Peyer's patch (tissue), 4 donors: ENCODE results near the gene COMMD7. TPM values are rescaled to one million over a fixed set of nuclear protein-coding genes. Genes with fewer than 3 reads are reported as not detected.
A peak's percentile ranks its signal among the peaks of the same experiment; 100 is the strongest.

Experiments used
- DNase-seq, 3 donors: peaks; one replicate each; pipeline ENCODE4 v3.0.0-alpha.2; 2017 to 2019
- H3K27ac ChIP-seq, 4 donors: fragments of 200-600 bp; sonication (generic); one replicate each; pipeline ENCODE4 v1.5.1; 2016 to 2019
- H3K27me3 ChIP-seq, 2 donors: fragments of 200-600 bp; sonication (generic); one replicate each; pipeline ENCODE4 v1.5.1; 2019
- H3K36me3 ChIP-seq, 3 donors: fragments of 200-600 bp; sonication (generic); one replicate each; pipeline ENCODE4 v1.5.1; 2016 to 2019
- H3K4me1 ChIP-seq, 4 donors: fragments of 200-600 bp; sonication (generic); one replicate each; pipeline ENCODE4 v1.5.1; 2016 to 2019
- H3K4me3 ChIP-seq, 4 donors: fragments of 200-600 bp; sonication (generic); 1 replicate in 3 of 4; 2 replicates in 1 of 4; pipeline ENCODE4 v1.5.1; 2016 to 2019; ENCODE audit warnings: mild to moderate bottlenecking in 1 of 4
- H3K9me3 ChIP-seq, 4 donors: fragments of 200-600 bp; sonication (generic); one replicate each; pipeline ENCODE4 v1.5.1; 2016 to 2019; ENCODE audit warnings: mild to moderate bottlenecking in 1 of 4
- POLR2A ChIP-seq, 2 donors: fragments of 450-650 bp; IDR thresholded peaks; one replicate each; pipeline ENCODE4 v1.5.1; 2017; ENCODE audit warnings: antibody characterized with exemption in 2 of 2, mild to moderate bottlenecking in 2 of 2, moderate library complexity in 2 of 2
- total RNA-seq, 4 donors: library from RNA; depleted of rRNA; stranded (reverse); fragments of >200 nt; gene quantifications; one replicate each; pipeline ENCODE4 v1.1.0, GENCODE V29; 2016
- TF ChIP-seq, protein P1 (sequence below), 6 experiments: fragments of 450-650 bp in 4 of 6; fragments of 200-600 bp in 2 of 6; sonication (generic) in 1 of 6; IDR thresholded peaks; one replicate each; pipeline ENCODE4 v1.5.1; 2017 to 2019; ENCODE audit warnings: antibody characterized with exemption in 6 of 6, mild to moderate bottlenecking in 3 of 6, moderate library complexity in 1 of 6

COMMD7 gene
- total RNA-seq, 4 donors from 2014 or later = 7.9 to 16.3 (median 10.5) TPM

DNA sequence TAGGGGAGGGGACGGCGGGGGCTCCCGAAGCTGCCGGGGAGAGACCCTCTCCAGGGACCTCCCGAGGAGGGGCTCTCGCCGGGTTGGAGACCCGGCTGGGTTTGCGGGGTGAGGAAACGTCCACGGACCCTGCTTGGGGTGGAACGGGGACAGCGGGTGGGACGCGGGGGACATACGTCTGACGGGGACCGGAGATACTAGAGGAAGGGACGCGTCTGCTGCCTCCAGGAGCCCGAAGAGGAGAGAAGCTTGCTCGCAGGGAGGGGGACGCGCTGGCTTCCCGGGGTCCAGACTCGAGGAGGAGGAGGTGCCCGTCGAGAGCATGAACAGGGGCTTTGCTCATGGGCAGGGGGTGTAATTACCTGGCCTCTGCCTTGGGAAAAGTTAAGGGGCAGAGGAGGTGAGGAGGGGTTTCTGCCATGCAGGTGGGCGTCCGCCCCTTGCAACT is 19.5 kb upstream of the COMMD7 start:
- H3K4me1 ChIP-seq = peaks cover 0 to 21% (median 6%) of the 10 kb centered on the region in 4 donors
- TF ChIP-seq POLR2A (IDR thresholded peaks at IDR 0.05) = no peak
- TF ChIP-seq, protein P1, sequence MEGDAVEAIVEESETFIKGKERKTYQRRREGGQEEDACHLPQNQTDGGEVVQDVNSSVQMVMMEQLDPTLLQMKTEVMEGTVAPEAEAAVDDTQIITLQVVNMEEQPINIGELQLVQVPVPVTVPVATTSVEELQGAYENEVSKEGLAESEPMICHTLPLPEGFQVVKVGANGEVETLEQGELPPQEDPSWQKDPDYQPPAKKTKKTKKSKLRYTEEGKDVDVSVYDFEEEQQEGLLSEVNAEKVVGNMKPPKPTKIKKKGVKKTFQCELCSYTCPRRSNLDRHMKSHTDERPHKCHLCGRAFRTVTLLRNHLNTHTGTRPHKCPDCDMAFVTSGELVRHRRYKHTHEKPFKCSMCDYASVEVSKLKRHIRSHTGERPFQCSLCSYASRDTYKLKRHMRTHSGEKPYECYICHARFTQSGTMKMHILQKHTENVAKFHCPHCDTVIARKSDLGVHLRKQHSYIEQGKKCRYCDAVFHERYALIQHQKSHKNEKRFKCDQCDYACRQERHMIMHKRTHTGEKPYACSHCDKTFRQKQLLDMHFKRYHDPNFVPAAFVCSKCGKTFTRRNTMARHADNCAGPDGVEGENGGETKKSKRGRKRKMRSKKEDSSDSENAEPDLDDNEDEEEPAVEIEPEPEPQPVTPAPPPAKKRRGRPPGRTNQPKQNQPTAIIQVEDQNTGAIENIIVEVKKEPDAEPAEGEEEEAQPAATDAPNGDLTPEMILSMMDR (IDR thresholded peaks at IDR 0.05) = no peak
- H3K27ac ChIP-seq = peak overlapping the region in 1 of 4 donors; percentile 36
- no peak for DNase-seq
- H3K4me3 ChIP-seq = peak overlapping the region; percentile 52 to 95 (median 88)
- no peaks in the 10 kb centered on the region for H3K36me3 ChIP-seq
- no peaks in the 10 kb centered on the region for H3K27me3 ChIP-seq
- no peaks in the 10 kb centered on the region for H3K9me3 ChIP-seq

DNA sequence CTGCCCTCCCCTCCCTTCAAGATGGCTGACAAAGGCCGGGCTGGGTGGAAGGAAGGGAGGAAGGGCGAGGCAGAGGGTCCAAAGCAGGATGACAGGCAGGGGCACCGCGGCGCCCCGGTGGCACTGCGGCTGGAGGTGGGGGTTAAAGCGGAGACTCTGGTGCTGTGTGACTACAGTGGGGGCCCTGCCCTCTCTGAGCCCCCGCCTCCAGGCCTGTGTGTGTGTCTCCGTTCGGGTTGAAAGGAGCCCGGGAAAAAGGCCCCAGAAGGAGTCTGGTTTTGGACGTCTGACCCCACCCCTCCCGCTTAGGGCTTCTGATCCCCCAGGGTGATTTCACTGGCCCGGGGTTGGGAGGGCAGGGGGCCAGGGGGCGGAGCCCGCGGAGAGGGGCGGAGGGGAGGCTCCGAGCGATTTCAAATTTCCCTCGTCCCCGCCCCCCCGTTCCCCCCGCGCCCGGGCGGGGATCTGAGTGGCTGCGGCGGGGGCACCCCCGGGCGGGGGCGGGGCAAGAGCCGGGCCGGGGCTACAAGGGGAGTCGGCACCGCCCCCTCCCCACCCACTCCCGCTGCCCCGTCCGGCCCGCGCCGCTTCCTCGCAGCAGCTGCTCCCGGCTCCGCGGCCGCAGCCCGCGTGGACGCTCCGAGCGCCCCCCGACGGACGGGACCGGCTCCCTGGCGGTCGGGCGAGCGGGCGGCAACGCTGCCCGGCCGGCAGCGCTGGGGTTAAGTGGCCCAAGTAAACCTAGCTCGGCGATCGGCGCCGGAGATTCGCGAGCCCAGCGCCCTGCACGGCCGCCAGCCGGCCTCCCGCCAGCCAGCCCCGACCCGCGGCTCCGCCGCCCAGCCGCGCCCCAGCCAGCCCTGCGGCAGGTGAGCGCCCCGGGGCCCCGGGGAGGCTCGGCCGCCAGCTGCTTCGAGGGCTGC is 18.8 kb upstream of the COMMD7 start, which contains the start of gene DNMT3B:
DNMT3B (plus strand) TSS at position 555 of the 923 bp plus-strand sequence. CDS start 17,939 bp downstream, outside the sequence.
- H3K9me3 ChIP-seq = no peaks in the 10 kb centered on the region
- no peaks in the 10 kb centered on the region for H3K36me3 ChIP-seq
- H3K4me1 ChIP-seq = peaks cover 0 to 21% (median 6%) of the 10 kb centered on the region in 4 donors
- H3K27me3 ChIP-seq = no peaks in the 10 kb centered on the region
- peak; percentile 71 to 87 (median 81) for DNase-seq
- no peak for TF ChIP-seq POLR2A (IDR thresholded peaks at IDR 0.05)
- TF ChIP-seq, protein P1 (IDR thresholded peaks at IDR 0.05) = peak in 2 of 6 experiments; percentile 6 to 19
- peak within 1 kb of the TSS; percentile 52 to 95 (median 88) for H3K4me3 ChIP-seq
- H3K27ac ChIP-seq = peak within 1 kb of the TSS in 1 of 4 donors; percentile 36

GRCh38 chr20:32761417-32761830 is 18.2 kb upstream of the COMMD7 start:
- no peak for DNase-seq
- Histone ChIP-seq H3K4me3 (peak overlapping the region; percentile 52 to 95 (median 88)), H3K27me3 (no peaks in the 10 kb centered on the region), H3K4me1 (peaks cover 0 to 21% (median 6%) of the 10 kb centered on the region in 4 donors), H3K9me3 (no peaks in the 10 kb centered on the region), H3K36me3 (no peaks in the 10 kb centered on the region), H3K27ac (no peak overlapping the region)
- TF ChIP-seq POLR2A (IDR thresholded peaks at IDR 0.05) = no peak
- TF ChIP-seq, protein P1 (IDR thresholded peaks at IDR 0.05) = no peak

DNA sequence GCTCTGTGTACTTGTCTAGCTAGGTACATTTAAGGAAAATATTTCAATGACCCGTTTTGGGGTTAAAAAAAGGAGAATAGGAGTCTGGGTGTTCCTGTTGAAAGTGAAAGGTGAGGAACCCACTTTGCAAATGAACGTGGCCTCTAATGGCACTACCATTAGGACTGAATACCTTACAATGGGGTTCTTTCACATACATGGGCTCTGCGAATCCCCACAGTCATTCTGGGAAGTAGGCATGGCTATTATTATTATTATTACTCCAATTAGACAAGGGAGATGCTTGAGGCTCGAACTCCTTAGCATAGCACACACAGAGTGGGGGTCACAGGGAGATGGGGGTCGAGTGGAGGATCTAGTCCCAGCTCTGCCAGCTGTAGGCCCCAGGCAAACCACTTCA is 12.9 kb upstream of the COMMD7 start:
- Histone ChIP-seq H3K4me1 (no peaks in the 10 kb centered on the region), H3K27ac (no peak overlapping the region)

DNA sequence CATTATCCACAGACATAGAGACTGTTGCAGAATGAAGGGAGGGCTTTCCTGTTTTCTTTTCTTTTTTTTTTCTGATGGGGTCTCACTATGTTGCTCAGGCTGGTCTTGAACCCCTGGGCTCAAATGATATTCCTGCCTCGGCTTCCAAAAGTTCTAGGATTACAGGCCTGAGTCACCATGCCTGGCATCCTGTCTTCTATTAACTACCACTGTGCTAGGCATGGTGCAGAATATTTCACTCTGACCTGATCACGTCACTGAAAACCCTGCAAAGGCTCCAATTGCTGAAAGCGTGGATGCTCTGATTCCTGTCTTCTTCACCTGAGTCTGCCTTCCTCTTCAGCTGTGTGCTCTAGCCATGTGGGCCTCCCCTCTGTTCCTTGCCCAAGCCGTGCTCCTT is 10.5 kb upstream of the COMMD7 start:
- no peak for DNase-seq
- H3K4me3 ChIP-seq = no peak overlapping the region
- H3K4me1 ChIP-seq = no peaks in the 10 kb centered on the region
- no peaks in the 10 kb centered on the region for H3K27me3 ChIP-seq
- no peaks in the 10 kb centered on the region for H3K9me3 ChIP-seq
- no peak overlapping the region for H3K27ac ChIP-seq
- TF ChIP-seq, protein P1 (IDR thresholded peaks at IDR 0.05) = no peak
- no peak for TF ChIP-seq POLR2A (IDR thresholded peaks at IDR 0.05)
- H3K36me3 ChIP-seq = no peaks in the 10 kb centered on the region

More for the DNA sequence above, 12.9 kb upstream of the COMMD7 start:
- Histone ChIP-seq H3K27me3 (no peaks in the 10 kb centered on the region), H3K4me3 (no peak overlapping the region), H3K9me3 (no peaks in the 10 kb centered on the region), H3K36me3 (no peaks in the 10 kb centered on the region)
- TF ChIP-seq, protein P1 (IDR thresholded peaks at IDR 0.05) = no peak
- TF ChIP-seq POLR2A (IDR thresholded peaks at IDR 0.05) = no peak
- no peak for DNase-seq
